HG03039 (cell line): ENCODE data around the gene NOS3.

ENCODE experiments used
- ATAC-seq: cut with Tn5 transposase; IDR thresholded peaks from one replicate; pipeline ENCODE4 v1.9.1; 2021; ENCODE audit warnings: mild to moderate bottlenecking, moderate library complexity; ENCODE audit not compliant: unreplicated experiment

NOS3 gene

DNA sequence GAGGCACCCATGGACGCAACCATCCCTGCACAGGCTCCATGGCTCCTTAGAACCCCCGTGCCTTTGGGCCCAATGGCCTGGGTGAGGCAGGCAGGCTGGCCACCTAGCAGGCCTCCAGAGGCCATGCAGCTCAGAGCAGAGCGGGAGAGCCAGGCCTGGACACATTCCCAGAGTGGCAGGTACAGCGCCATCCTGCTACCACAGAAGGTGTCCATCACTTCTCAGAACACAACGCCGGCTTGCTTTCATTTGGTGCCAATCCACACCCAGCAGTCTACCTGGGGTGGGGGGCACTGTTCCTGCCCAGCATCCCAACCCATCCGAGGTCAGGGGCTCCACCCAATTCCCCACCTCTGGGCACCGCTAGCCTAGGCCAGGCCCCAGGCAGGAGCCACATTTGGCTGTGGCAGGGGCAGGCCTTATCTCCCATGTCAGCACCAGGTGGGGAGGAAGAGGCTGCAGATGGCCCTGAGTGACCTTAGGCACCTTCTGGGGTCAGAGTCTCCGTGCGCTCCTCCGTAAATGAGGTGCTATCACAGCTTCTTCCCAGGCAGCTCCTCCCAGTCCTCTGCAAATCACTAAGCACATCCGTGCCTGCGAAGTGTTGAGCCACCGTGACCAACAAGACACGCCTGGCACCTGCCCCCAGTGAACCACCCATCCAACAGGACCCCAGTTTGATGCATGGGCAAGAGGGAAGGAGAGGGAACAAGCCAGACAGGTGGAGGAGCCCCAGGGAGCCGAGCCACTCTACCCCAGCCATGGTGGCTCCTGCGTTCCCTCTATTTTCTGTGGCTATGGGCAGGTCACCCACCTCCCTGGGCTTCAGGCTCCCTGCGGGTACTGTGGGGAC is 26.9 kb upstream of the NOS3 start:
- ATAC-seq = no peak

DNA sequence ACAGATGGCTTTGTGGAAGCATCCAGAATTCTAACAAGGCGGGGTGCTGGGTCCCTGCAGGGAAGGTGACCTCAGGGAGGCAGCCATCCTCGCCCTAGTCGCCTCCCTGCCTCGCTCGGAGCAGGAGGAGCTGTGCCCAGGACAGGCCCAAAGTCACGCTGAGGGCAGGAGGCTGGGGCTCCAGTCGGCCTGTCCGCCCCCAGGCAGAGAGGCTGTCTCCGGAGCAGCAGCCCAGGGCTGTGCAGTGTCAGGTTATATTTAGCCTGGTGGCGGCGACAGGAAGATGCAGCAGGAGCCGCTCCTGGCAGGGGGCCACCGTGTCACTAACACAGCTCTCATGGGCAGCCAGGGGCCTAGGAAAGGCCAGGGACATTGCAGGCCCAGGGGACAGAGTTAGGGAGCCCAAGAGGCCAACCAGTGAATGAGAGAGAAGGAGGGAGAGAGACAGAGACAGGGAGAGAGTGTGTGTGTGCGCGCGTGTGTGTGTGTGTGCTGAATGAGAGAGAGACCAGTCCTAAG is 26.2 kb upstream of the NOS3 start:
- ATAC-seq = no peak

DNA sequence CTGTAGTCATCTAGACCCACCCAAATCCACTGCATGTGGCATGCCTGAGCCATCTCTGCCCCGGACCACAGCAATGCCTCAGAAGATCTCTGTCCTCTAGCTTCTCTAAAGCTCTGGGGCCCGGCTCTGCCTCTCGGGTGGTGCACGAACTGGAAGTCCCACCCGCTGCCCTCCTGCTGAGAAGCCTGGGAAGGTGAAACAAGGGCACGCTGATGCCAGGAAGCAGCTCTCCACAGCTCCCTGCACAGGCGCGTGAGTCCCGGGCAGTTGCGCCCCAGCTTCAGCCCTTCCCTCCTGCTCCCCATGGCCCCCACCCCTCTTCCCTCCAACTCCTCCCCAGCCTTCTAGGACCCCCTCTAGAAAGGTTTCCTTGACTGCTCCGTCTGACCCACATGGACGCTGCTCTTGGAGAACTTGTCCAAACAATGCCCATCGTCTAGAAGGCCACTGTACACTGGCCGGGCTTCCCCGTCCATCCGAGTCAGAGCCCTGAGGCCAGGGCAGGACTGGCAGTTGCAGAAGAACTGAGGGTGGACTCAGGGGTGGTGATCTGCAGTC is 25.5 kb upstream of the NOS3 start:
- ATAC-seq = no peak

DNA sequence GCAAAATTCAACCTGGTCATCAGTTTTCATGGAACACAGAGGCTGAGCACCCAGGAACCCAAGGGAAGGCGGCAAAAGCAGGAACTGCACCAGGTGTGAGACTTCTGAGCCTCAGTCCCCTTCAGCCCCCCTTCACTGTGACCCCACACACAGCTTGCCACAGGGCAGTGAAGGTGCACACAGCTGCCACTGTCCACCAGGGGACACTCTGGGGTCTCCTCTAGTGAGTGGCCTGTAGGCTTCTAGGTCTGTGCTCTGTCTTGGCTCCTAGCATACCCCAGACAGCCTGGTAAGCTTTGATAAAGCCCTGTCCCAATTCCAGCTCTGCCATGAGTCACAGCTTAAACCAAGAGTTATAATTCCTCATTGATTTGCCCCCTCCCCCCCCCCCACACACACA is 24.8 kb upstream of the NOS3 start:
- no peak for ATAC-seq

DNA sequence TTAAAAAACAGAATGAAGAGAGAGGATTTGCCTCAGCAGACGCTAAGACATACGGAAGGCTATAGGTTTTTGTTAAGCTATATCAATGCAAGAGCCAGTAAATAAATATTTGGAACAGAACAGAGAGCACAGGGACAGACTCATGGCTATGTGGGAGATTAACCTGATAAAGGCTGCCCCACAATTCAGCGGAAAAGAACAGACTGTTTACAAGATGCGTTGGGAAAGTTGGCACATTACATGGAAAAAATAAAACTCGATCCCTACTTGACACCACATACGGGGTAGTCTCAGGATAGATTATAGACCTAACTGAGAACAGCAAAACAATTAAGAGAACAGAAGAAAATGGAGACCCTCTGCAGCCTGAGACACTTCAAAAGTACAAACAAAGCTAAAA is 23.5 kb upstream of the NOS3 start:
- ATAC-seq = no peak

DNA sequence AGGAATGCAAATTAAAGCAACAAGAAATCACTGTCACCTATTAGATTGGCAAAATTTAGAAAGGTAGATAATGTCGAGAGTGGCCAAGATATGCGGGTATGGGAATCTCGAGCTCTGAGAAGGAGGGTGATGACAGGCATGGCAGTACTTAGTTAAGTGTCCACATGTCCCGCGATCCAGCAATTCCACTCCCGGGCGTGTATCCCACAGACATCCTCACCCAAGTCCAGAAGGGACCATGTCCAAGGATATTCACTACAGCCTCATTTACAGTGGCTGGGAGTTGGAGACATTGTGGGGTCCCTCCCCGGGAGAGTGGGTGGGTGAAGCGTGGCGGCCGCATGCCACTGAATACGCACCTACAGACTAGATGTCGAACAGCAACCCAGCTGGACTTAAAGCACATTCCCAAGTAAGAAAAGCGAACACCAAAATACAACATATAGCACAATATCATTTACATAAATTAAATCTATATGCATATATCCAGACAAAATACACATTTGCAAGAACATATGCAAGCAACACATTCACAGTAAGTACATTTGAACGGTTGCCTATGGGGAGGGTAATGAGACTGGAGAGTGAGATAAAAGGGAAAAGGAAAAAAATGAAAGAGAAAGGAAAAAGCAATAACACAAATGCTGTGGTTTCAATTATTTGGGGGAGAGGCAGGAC is 22.6 kb upstream of the NOS3 start:
- ATAC-seq = no peak

DNA sequence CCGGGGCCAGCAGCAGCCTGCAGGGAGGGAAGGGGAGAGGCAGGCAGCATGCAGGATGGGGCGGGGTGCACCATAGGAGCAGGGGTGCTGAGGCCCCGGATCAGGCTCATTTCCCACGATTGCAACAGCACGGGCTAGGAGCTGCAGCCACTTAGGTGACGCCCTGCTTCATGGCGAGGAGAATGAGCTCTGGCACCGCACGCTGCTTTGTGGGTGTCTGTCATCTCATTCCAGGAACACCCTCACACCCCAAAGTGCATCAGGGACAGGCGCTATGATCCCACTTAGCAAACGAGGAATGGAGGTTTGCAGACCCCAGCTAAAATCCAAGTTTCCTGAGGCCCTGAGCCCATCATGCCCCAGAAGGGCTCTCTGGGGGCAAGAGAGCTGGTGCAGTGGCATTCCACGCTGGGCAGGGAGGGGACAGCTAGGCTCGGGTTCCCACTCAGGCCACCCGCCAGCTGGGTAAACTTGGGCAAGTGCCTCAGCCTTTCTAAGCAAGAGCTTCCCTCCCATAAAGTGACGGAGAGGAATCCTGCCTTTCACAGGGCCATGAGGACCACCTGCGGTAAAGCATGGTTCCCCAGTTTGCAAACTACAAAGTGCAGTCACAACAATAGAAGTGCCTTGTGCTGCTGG is 22.0 kb upstream of the NOS3 start:
- ATAC-seq = no peak

DNA sequence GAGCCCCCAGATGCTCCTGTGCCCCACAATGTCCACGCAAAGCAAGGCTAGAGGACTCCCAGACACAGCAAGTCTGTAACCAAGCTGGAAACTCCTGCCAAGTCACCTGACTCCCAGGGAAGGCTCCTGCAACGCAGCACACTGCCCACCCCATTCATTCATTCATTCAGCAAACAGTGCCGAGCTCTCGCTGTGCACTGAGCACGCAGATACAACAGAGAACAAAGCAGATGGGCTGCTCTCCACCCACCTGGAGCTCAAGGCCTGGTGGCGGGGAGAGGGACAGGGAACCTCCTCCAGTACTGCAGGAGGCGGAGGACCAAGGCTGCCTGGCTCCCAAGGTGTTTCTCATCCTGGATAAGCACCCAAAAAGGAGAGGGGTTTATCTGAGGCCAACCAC is 21.3 kb upstream of the NOS3 start:
- no peak for ATAC-seq

DNA sequence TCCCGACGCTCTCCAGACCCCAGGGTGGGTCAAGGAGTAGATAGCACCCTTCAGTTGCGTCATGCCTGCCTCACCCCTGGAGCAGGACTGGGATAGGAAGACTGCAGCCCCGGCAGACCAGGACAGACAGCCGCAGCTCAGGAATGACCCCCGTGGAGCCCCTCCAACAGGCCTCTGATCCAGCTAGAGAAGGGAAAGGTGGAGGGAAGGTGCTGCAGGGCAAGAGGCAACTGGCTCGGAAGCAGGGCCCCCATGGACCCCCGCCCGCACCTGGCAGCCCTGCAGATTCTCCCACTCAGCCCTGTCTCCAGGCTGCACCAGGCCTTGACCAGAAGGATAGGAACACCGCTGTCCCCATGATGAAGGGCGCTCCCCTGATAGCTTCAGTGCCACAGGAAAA is 20.4 kb upstream of the NOS3 start:
- no peak for ATAC-seq

DNA sequence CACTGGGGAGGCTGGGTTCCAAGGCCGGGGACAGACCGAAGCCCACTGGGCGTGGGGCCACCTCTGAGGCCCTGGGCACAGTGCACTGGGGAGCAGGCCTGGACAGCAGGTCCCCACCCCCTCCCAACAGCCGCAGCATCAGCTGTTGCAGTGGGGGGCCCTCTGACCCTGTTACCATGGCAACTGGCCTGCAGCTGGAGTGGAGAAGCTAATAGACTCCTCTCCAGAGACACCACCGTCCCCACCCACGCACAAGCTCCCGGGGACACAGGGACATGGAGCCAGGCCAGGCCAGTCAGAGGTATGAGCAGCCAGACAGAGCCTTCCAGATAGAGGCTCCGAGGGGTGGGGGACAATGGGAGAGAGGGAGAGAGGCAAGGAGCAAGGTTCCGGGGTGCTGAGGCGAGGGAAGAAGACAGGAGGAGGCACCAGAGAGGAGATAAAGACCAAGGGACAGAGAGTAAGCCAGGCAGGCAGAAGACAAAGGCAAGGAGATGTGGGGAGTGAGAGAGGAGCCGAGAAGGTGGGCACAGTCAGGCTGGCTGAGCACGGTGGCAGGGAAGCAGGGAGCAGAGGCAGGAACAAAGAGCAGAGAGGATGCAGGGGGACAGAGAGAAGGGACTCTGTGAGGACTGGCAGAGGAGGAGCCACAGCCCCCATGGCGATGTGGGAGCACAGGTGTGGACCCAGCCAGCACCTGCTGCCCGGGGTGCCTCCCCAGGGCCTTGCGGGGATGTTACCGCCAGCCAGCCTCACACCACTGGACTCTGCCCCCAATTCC is 19.4 kb upstream of the NOS3 start:
- ATAC-seq = no peak

DNA sequence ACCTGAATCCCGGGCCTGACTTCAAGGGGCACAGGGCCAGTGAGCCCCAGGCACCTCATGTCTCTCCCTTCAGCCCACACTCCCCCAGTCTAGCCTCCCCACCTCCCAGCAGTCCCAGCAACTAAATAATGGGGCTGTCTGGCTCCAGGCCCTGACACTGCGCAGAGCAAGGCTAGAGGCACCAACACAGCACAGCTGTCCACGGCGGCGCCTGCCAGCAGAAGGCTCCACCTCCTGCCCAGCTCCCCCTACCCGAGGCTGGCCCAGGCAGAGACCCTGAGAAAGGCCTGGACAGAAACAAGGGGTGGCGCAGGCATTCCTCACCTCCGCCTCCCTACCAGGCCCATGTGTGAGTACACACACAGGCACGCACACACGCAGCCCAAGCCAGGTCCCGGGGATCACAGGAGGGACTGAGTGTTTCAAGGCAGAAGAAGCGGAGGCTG is 18.8 kb upstream of the NOS3 start:
- no peak for ATAC-seq

DNA sequence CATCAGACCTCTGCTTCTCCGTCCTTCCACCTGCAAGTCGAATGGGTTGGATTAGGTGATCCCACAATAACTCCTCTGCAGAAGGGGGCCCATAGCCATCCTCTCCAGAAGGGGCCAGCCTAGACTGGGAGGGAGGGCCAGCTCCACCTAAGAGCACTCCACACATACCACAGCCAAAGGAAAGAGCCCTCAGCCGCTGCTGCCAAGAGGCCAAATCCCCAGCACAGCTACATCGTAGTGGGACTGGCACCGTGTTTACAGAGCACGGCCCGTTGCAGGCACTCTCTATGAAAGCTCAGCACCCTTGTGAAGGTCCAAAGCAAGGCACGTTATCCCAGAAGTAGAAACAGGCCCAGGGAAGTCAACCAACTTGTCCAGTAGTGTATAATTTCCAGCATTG is 18.1 kb upstream of the NOS3 start:
- ATAC-seq = no peak

DNA sequence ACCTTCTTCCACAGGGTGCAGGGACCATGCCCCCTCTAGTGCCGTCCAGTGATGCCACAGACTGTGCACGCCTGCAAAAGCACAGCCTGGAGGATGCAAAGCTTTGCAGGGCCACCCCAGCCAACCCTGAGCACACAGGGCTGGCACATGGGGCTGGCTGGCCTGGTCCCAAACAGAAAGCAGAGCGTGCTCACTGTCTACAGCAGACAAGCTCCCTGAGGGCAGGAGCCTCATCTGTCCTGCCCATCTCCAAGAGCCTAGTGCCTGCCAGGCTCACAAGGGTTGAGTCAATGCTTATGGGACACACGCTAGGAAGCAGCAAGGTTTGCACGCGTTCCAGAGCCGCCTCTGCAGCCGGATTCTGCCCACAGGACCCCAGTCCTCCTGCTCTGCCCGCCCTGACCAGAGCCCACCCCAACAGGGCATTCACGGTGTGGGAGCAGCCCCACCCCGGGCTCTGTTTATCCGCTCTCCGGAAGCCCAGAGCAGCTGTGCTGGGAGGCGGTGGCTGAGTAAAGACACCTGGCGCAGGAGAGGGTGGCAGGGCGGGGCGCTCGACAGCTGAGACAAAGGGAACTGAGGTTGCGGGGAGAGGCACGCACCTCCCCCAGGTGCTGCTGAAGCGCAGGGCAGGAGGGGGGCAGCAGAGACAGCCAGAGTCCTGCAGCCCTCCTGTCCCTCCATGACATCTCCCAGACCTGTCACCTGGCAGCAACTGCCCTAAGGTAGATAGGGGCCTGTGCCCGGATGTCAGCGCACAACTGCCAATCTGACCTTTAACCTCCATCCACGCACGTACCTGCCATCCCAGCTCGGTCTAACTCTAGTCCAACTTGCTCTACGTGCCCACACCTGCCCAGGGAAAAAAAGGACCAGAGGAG is 17.0 kb upstream of the NOS3 start:
- no peak for ATAC-seq

DNA sequence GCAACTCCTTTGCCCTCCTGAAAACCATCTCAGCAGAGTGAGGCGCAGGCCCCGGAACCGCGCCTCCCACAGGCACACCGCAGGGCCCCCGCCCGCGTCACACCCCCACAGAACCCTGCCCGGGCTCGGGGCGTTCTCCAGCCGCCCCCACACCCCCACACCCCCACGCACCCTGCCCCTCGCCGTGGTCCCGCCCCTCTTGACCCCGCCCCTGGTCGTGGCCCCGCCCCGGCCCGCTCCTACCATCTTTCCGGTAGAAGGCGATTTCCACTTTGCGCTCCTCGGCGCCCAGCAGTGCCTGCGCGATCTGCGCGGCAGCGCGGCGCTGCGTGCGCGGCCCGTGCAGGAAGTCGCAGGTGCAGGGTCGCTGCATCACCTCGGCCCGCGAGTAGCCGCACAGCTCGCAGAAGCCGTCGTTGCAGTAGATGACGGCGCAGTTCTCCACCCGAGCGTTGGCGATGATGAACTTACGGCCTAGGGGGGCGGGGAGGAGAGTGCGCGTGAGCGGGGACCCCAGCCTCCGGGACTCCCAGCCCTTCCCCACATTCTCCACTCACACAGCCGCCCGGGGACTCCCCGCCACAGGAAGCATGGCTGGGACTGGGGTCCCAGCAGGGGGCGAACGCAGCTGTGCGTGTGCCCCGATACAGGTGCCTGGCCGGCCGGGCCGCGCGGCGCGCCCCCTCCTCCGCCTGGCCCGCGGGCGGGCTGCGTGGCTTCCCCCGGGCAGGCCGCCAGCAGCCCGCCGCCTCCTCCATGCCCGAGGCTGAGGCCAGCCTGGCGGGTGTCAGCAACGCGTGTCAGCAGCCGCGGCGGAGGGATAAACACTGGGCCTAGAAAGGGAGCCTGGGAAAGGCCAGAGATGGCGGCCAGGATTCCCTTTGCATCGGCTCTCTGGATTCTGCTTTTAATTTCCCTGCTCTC is 16.1 kb upstream of the NOS3 start:
- peak; percentile 56 for ATAC-seq

DNA sequence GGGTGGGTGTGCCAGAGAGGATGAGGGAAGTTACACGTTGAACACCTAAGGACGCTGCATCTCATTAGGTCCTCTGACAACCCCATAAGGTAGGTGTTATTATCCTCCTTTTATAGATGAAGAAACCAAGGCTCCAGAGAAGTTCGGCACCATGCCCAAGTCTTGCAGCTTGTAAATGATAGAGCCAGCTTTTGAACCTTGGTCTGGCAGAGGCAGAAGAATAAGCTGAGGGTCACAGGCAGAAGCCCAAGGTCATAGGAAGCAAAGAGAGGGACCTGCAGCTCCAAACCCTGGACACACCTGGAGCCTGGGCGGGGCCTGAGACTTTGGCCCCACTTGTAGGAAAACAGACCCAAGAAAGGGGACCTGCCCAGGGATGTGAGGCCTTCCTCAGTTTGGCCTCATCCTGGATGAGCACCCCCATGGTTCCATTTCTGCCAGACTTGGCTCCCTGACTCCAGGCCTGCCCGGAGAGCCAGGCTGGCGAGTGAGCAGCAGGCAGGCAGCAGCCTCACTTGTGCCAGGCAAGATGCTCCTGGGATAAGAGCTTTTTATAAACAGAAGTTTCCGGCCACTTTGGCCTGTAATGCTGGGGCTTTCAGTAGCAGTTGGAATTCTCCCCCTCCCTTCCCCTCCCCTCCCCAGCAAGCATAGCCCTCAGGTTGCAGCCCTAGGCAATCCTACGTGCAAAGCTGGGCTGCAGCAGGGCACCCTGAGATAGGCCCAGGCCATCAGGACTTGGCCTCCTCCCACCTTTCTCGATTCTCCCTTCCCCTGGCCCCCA is 15.1 kb upstream of the NOS3 start:
- no peak for ATAC-seq

DNA sequence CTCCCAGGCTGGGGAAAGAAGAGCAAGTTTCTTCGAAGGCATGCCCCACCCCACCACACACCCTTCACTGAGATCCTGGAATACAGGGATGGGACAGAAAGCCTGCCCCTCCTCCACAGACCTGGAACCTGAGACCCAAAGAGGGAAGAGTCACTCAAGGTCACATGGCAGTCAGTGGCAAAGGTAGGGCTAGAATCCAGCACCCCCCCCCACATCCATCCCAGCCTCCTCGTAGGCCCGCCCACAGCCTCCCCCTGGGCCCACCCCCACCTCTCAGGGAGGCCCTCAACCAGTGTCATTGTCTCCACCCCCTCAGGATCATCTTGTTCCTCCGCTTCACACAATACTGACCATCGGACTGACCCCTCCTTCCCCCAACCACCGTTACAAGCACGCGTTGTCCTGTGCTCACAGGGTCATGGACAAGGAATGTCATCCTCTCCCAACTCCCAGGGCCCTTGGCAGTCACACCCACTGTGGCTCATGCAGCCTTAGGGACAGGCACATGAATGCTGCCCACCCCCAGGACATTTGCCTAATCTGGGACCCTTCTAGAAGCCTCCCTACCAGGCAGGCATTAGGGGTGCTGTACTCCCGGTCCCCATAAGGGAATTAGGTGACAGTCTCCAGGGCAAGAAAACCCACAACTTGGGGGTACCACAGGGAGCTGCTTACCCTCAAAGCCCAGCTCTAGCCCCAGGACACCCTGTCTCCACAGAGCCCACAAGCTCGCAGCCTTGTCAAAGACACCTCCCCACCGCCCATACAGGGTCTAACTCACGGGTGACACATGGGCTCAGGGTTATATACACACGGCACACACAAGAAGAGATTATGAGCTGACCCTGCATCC is 14.1 kb upstream of the NOS3 start:
- no peak for ATAC-seq
